H1 (cell line): Measurements from ENCODE around the gene TCF4. TPM values are rescaled to one million over a fixed set of nuclear protein-coding genes. Genes with fewer than 3 reads are reported as not detected.

Source experiments
- EGR1 ChIP-seq: IDR thresholded peaks from 2 replicates; pipeline ENCODE4 v1.6.1; 2011; ENCODE audit warnings: low read depth, low read length, borderline replicate concordance
- FOSL1 ChIP-seq: IDR thresholded peaks from 2 replicates; pipeline ENCODE4 v1.6.1; 2011; ENCODE audit warnings: mild to moderate bottlenecking, low read depth, low read length, moderate library complexity; ENCODE audit not compliant: insufficient read depth
- RBBP5 ChIP-seq: IDR thresholded peaks from 2 replicates; pipeline ENCODE4 v1.7.1; 2012; ENCODE audit warnings: low read depth, mild to moderate bottlenecking, inconsistent platforms, low read length, moderate library complexity, borderline replicate concordance
- SUZ12 ChIP-seq: fragments of 200-600 bp; sonication (generic); IDR thresholded peaks from 2 replicates; pipeline ENCODE4 v1.6.1; 2012; ENCODE audit warnings: mild to moderate bottlenecking, inconsistent platforms, low read length, moderate library complexity, mixed read lengths
- polyA plus RNA-seq, 7 experiments: library from polyadenylated mRNA; depleted of rRNA in 3 of 7; stranded (reverse) in 5 of 7; unstranded in 2 of 7; fragments of >200 nt in 5 of 7; fragments of 200-250 nt in 2 of 7; gene quantifications; 1 replicate in 5 of 7; 2 replicates in 1 of 7; 4 replicates in 1 of 7; pipeline versions ENCODE4 v1.2.1 to v1.2.3, GENCODE V29; 2011 to 2013; ENCODE audit warnings: missing spikeins in 2 of 7, mixed read lengths in 2 of 7
- total RNA-seq: library from RNA; stranded (reverse); fragmentation: NEBNext Ultra II Directional; extraction: Animal tissue kit (Norgen Biotek cat#: 25700); gene quantifications from 2 replicates; pipeline ENCODE4 v1.2.1, GENCODE V29; 2021

The TCF4 gene
- total and polyA plus RNA-seq, 2 of the 8 experiments (the other 6 are each of a cell fraction or from before 2014, with no cell fraction given): 59.3 to 118 TPM

DNA sequence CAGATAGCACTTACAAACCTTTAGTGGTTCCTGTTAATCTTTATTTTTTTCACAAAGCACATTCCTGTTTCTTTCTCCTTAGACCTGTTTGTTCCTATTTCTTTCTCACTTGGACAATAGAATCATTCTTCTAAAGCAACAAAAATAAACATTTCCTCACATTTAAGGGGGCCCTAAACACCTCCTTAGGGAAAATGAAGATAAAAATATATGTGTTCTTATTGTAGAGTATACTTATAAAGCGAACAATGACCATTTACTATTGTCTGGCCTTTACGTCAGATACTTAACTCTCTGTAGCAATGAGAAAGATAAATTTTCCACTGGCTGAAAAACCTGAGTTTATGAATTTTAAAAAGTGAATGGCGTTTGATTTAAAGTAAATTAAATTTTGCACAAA is 234.6 kb downstream of the TCF4 start (continued):
- TF ChIP-seq SUZ12 (no peak), EGR1 (no peak), FOSL1 (no peak), RBBP5 (no peak)
- TF ChIP-seq, all 59 proteins: peak for 0
